GM12872 (cell line): ENCODE measurements around the gene LLPH.
A peak's percentile ranks its signal among the peaks of the same experiment; 100 is the strongest.

Source experiments
- TF ChIP-seq, protein P1 (sequence below): IDR thresholded peaks from 3 replicates; pipeline ENCODE4 v1.5.1; 2011; ENCODE audit warnings: low read depth, mild to moderate bottlenecking, low read length, moderate library complexity; ENCODE audit not compliant: insufficient read depth

The LLPH gene

DNA sequence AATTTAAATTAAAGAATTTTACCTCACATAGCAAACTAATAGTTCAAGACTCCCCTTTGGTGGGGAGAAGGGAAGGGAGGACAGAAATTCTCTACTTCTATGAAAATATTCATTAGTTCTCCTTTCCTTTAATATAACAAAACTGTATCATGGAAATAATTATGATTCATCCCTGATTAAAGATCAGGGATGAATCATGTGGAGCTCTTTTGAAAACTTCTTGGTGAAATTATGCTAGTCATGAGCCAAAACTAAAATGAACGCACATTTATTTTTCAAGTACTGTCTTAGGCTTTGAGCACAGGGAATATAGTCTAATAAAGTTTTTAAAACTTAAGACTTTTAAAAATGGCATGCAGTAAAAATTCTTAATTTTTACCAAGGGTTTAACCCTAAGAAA lies 22.2 kb upstream of the LLPH start:
- TF ChIP-seq, protein P1, sequence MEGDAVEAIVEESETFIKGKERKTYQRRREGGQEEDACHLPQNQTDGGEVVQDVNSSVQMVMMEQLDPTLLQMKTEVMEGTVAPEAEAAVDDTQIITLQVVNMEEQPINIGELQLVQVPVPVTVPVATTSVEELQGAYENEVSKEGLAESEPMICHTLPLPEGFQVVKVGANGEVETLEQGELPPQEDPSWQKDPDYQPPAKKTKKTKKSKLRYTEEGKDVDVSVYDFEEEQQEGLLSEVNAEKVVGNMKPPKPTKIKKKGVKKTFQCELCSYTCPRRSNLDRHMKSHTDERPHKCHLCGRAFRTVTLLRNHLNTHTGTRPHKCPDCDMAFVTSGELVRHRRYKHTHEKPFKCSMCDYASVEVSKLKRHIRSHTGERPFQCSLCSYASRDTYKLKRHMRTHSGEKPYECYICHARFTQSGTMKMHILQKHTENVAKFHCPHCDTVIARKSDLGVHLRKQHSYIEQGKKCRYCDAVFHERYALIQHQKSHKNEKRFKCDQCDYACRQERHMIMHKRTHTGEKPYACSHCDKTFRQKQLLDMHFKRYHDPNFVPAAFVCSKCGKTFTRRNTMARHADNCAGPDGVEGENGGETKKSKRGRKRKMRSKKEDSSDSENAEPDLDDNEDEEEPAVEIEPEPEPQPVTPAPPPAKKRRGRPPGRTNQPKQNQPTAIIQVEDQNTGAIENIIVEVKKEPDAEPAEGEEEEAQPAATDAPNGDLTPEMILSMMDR, result no peak

DNA sequence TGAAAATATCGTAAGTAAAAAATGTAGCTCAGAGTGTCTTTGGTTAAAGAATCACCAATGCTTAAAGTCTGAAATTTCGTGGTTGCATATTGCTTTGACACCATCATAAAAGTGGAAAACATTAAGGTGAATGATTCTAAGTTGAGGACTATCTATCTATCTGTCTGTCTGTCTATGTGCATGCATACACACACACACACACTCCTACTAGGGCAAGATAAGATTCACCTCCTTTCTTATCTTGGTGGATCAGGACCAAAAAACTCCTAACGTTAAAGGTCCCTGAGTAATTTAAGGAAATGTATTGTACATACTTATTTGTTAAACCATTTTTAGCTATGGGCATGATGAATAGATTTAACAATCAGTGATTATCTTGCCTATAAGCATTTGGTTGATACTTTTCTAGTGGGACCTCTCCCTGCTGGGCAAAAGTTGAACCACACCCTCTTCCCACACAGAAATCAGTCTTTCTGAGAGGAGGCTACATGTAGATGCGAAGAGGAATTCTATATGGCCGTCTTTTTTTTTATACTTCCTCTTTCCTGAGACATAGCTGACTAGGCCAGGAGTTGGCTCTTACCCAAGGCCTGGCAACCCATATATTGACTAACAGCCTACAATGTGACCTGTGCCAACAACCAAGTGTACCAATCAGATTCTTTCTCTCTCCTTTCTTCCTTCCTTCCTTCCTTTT lies 19.3 kb upstream of the LLPH start:
- TF ChIP-seq, protein P1, result peak; percentile 11; the same call in 1 of the 3 replicates

DNA sequence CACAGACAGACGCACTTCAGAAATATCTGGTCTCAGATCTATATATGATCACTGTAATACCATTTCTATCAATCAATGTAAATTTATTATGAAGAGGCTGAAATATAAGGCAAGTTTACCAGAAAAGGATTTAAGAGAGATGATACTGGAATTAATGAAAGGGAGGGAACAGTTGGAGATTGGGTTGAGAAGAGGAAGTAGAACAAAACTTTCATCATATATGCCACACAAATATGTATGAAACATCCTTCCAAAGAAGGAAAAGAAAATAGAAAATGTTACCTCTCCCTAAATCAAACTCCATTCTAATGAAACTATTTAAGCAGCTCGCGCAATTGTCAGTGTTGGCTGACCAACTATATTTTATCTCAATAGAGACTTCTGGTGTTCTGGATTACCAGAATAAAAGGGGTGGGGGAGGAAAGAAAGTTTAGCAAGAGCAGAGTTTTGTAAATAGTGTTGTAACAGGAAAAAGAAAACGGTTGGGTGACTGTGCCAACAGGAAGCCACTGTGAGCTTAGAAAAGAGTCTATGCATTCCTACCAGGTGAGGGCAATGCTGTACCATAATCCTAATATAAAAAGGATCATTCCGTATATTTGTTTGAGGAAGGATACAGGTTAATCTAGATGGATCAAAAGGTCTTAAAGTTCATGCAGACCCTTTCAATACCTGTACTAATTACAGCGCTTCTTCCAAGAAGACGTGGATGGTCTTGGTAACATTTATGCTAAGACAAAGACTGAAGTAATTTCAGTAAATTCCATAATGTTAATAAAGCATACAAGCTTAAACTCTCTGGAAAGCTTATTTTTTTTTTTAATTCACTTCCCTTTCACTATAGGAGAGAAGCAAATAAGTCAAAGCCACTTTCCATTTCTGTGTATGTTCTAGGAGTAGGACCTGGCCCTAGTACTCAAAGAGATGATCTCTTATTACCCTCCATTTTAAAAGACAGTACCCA lies 14.5 kb upstream of the LLPH start:
- TF ChIP-seq, protein P1, result peak; percentile 24; the same call in 1 of the 3 replicates

DNA sequence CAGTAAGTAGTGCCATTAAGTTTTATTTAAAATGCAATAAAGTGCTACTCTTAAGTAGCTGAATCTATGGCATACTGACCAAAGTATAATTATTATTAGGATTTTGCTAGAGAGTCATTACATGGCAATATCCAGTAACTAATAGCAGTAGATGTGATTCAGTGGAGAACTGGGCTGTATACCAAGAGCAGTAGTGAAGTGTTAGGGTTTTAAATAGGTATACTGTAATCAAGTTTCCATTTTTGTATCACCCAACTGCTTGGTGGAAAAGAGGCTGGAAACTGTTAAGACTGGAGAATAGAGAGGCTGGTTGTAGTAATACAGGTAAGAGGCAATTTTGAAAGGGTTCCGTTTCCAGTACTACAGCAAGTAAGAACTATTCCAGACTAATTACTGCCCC lies 13.3 kb upstream of the LLPH start:
- TF ChIP-seq, protein P1, result no peak

DNA sequence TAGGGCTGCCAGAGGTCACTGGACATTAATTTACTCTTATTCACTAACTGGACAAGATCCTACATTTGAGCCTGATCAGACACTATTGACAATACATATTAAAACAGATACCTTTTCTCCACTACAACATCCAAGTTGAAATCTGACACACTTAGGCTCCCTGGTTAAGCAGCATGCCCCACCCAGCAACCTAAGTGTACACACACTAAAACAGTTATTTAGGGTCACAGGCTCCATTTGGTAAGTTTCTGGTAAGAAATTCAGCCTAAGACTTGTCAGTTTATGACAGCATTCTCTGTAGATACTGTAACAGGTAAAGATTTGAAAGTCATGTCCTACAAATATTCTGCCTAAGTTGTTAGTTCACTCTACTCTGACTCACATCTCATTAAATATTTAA lies 12.3 kb upstream of the LLPH start:
- TF ChIP-seq, protein P1, result no peak

DNA sequence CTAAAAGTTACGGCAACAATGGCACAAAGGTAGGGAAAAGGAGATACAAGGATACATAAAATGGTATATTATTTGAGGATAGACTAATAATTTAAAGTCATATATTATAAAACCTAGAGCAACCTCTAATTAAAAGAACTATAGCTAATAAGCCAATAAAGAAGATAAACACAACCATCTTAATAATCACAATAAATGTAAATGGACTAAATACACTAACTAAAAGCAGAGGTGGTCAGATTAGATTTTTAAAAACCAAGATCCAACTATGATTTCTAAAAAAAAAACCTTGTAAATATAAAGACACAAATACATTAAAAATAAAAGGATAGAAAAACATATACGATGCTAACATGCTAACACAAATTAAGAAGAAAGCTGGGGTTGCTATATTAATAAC lies 10.7 kb upstream of the LLPH start:
- TF ChIP-seq, protein P1, result no peak

DNA sequence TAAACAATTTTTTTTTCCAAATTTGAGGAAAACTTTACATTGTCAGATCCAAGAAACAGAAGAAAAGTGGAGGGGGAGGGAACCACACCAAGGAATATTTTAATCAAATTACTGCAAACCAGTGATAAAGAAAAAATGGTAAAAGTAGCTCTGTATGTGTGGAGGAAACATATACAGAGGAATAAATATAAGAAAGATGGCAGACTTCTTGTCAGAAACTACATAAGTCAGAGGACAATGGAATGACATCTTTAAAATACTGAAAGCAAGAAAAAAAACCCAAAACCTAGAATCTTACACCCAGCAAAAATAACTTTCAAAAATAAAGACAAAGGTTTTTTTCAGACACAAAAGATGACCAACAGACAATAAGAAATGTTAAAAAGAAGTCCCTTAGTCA lies 10.2 kb upstream of the LLPH start:
- TF ChIP-seq, protein P1, result no peak
